ENCODE data around the gene SLC11A1. TPM values are rescaled to one million over a fixed set of nuclear protein-coding genes. Genes with fewer than 3 reads are reported as not detected.

The SLC11A1 gene
- total RNA-seq (2022; extraction: Qiagen RNA extraction; ENCODE audit: low read depth) = 0.16 to 0.27 TPM (median 0.21 TPM) in 5 replicates

GRCh38 chr2:218381916-218382366 lies at the start of gene SLC11A1:
Gene SLC11A1, plus strand, starts transcription at chr2:218382273. Its CDS starts 96 bp downstream, at chr2:218382369.

GRCh38 chr2:218399391-218400166 lies 17.5 kb downstream of the SLC11A1 start, which contains the start of gene CTDSP1:
Gene CTDSP1, plus strand, starts transcription at chr2:218399868. Its CDS starts 223 bp downstream, at chr2:218400091.

GRCh38 chr2:218418717-218419458 lies 36.8 kb downstream of the SLC11A1 start, which contains the start of gene VIL1:
Gene VIL1, plus strand, starts transcription at chr2:218419123. Its CDS starts 4,656 bp downstream, at chr2:218423779.

Other genes with a start within 250 kb of the SLC11A1 start
- not detected in 5 replicates for gene CXCR1, start 215.3 kb upstream of the SLC11A1 start, total RNA-seq (2022; extraction: Qiagen RNA extraction; ENCODE audit: low read depth)
- 272 to 316 TPM (median 301 TPM) in 5 replicates for gene ARPC2, start 165.1 kb upstream of the SLC11A1 start, total RNA-seq (2022; extraction: Qiagen RNA extraction; ENCODE audit: low read depth)
- 0.09 to 0.21 TPM (median 0.13 TPM) in 4 of 5 replicates, not detected in the other for gene GPBAR1, start 121.3 kb upstream of the SLC11A1 start, total RNA-seq (2022; extraction: Qiagen RNA extraction; ENCODE audit: low read depth)
- 112 to 185 TPM (median 124 TPM) in 5 replicates for gene AAMP, start 112.1 kb upstream of the SLC11A1 start, total RNA-seq (2022; extraction: Qiagen RNA extraction; ENCODE audit: low read depth)
- gene PNKD, start 111.8 kb upstream of the SLC11A1 start, total RNA-seq (2022; extraction: Qiagen RNA extraction; ENCODE audit: low read depth) = 51.0 to 68.8 TPM (median 66.6 TPM) in 5 replicates
- 114 to 128 TPM (median 126 TPM) in 5 replicates for gene TMBIM1, start 89.8 kb upstream of the SLC11A1 start, total RNA-seq (2022; extraction: Qiagen RNA extraction; ENCODE audit: low read depth)
- gene CATIP, start 25.4 kb upstream of the SLC11A1 start, total RNA-seq (2022; extraction: Qiagen RNA extraction; ENCODE audit: low read depth) = 0.20 TPM in 1 of 5 replicates, not detected in the others
- gene CTDSP1, start 17.6 kb downstream of the SLC11A1 start, total RNA-seq (2022; extraction: Qiagen RNA extraction; ENCODE audit: low read depth) = 57.9 to 72.9 TPM (median 69.3 TPM) in 5 replicates
- gene VIL1, start 36.9 kb downstream of the SLC11A1 start, total RNA-seq (2022; extraction: Qiagen RNA extraction; ENCODE audit: low read depth) = 0.13 to 0.42 TPM (median 0.25 TPM) in 5 replicates
- 4.5 to 5.7 TPM (median 5.4 TPM) in 5 replicates for gene USP37, start 186.1 kb downstream of the SLC11A1 start, total RNA-seq (2022; extraction: Qiagen RNA extraction; ENCODE audit: low read depth)
- gene CNOT9, start 186.6 kb downstream of the SLC11A1 start, total RNA-seq (2022; extraction: Qiagen RNA extraction; ENCODE audit: low read depth) = 41.8 to 50.1 TPM (median 43.6 TPM) in 5 replicates
- 0.29 to 0.71 TPM (median 0.53 TPM) in 5 replicates for gene PLCD4, start 225.6 kb downstream of the SLC11A1 start, total RNA-seq (2022; extraction: Qiagen RNA extraction; ENCODE audit: low read depth)